BLaER1 treated with 17β-estradiol and CSF1 and Interleukin-3, amounts not matched to agents 10 nM and 100 nM (cell line): ENCODE data around the gene ZBTB20.

Source experiments
- H3K27ac ChIP-seq, 11 experiments: shearing (Covaris generic); formaldehyde crosslinking; 2 replicates each; pipeline ENCODE4 v1.8.1; 2022
- H3K27me3 ChIP-seq, 11 experiments: shearing (Covaris generic); formaldehyde crosslinking; 2 replicates each; pipeline ENCODE4 v1.8.1; 2022
- H3K36me3 ChIP-seq, 11 experiments: shearing (Covaris generic); formaldehyde crosslinking; 2 replicates each; pipeline ENCODE4 v1.8.1; 2022
- H3K4me1 ChIP-seq, 10 experiments: shearing (Covaris generic); formaldehyde crosslinking; 2 replicates each; pipeline ENCODE4 v1.8.1; 2022
- H3K4me2 ChIP-seq, 11 experiments: shearing (Covaris generic); formaldehyde crosslinking; 2 replicates each; pipeline ENCODE4 v1.8.1; 2022
- H3K4me3 ChIP-seq, 10 experiments: shearing (Covaris generic); formaldehyde crosslinking; 2 replicates each; pipeline ENCODE4 v1.8.1; 2022
- H3K9ac ChIP-seq, 11 experiments: shearing (Covaris generic); formaldehyde crosslinking; 2 replicates each; pipeline ENCODE4 v1.8.1; 2022
- H3K9me3 ChIP-seq, 11 experiments: shearing (Covaris generic); formaldehyde crosslinking; replicated peaks in 1 of 11; 2 replicates each; pipeline ENCODE4 v1.8.1; 2022
- H4K20me1 ChIP-seq, 11 experiments: shearing (Covaris generic); formaldehyde crosslinking; 2 replicates each; pipeline ENCODE4 v1.8.1; 2022
- Cebpa-rat ChIP-seq, 11 experiments: shearing (Covaris generic); IDR thresholded peaks; 2 replicates each; pipeline ENCODE4 v1.8.1; 2022

The ZBTB20 gene

DNA sequence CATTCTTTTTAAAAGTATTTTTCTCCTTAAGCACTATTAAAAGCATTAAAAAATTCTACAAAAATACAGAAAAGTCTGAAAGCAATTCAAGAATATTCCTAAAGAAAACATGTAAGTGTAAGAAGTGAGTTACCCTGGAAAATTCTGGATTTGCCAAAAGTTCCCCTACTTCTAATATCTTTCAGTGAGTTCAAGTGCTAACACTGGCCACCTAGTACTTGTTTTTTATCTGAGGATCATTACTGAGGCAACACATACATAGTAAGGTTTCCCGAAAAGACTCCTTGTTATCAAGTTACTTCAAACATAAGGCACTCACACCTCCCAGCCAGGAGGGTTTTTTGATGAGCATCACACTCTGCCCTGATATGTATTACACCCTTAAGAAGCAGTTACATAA lies 694.8 kb downstream of the ZBTB20 start:
- H3K4me2 ChIP-seq = peak overlapping the region in 1 of 11 experiments; percentile 52; a peak in 4 of 22 replicates
- H3K9ac ChIP-seq = no peak overlapping the region
- H3K27ac ChIP-seq = no peak overlapping the region
- H3K4me1 ChIP-seq = peaks cover 16 to 64% (median 50%) of the 10 kb centered on the region in 10 experiments
- no peaks in the 10 kb centered on the region for H3K27me3 ChIP-seq
- H3K4me3 ChIP-seq = no peak overlapping the region
- no peak for TF ChIP-seq Cebpa-rat (IDR thresholded peaks at IDR 0.05)
- H4K20me1 ChIP-seq = no peaks in the 10 kb centered on the region
- H3K36me3 ChIP-seq = no peaks in the 10 kb centered on the region
- H3K9me3 ChIP-seq = no peaks in the 10 kb centered on the region

DNA sequence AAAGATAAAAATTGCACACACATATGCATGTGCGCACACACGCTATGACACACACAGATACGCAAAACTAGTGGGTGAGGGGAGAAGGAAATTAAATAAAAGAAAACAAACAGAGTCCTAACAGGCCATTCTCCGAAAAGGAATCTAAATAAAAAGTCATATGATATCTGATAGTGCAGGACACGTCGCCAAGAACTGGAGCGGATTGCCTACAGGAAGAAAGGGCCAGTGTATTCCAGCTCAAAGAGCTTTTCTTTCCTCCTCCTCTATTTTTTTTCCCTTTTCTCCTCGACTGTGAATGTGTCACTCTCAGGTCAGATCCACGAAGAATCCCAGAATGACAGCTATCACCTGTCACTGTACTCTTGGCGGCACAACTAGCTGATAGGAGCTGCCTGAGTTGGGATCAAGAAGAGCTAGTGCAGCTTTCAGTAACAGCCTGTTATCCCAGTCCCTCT lies 695.5 kb downstream of the ZBTB20 start:
- Histone ChIP-seq H4K20me1 (no peaks in the 10 kb centered on the region), H3K27me3 (no peaks in the 10 kb centered on the region), H3K36me3 (no peaks in the 10 kb centered on the region), H3K4me3 (no peak overlapping the region), H3K9me3 (no peaks in the 10 kb centered on the region), H3K27ac (no peak overlapping the region), H3K9ac (no peak overlapping the region), H3K4me2 (peak overlapping the region in 8 of 11 experiments; percentile 11 to 67 (median 41); a peak in 12 of 22 replicates), H3K4me1 (peaks cover 16 to 58% (median 45%) of the 10 kb centered on the region in 10 experiments)
- no peak for TF ChIP-seq Cebpa-rat (IDR thresholded peaks at IDR 0.05)

DNA sequence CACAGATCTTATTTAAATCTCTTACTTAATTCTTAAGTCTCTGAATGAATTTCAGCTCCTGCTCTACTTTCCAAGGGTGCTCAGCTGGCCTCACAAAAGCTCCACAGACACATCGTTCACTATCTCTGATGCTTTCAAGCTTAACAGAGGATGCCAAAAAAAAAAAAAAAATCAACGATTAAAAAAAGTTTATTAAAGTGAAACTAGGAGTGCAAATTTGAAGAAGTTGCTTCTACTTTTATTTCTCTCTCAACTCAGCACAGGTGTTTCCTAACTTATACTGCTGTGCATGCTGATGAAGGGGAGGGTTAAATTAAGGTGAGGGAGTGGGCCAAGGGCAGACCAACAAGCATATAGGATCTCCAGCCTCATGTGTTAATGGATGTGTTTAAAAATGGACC lies 696.0 kb downstream of the ZBTB20 start:
- no peaks in the 10 kb centered on the region for H3K36me3 ChIP-seq
- no peaks in the 10 kb centered on the region for H3K9me3 ChIP-seq
- TF ChIP-seq Cebpa-rat (IDR thresholded peaks at IDR 0.05) = no peak
- no peaks in the 10 kb centered on the region for H4K20me1 ChIP-seq
- 0 out of 22 replicates have a peak overlapping the region, but pooled peaks of 1 of the 11 experiments have one; percentile 3 for H3K9ac ChIP-seq
- no peak overlapping the region for H3K4me3 ChIP-seq
- no peak overlapping the region for H3K27ac ChIP-seq
- peak overlapping the region in 8 of 11 experiments; percentile 11 to 67 (median 41); a peak in 14 of 22 replicates for H3K4me2 ChIP-seq
- H3K4me1 ChIP-seq = peaks cover 15 to 52% (median 39%) of the 10 kb centered on the region in 10 experiments
- H3K27me3 ChIP-seq = no peaks in the 10 kb centered on the region

DNA sequence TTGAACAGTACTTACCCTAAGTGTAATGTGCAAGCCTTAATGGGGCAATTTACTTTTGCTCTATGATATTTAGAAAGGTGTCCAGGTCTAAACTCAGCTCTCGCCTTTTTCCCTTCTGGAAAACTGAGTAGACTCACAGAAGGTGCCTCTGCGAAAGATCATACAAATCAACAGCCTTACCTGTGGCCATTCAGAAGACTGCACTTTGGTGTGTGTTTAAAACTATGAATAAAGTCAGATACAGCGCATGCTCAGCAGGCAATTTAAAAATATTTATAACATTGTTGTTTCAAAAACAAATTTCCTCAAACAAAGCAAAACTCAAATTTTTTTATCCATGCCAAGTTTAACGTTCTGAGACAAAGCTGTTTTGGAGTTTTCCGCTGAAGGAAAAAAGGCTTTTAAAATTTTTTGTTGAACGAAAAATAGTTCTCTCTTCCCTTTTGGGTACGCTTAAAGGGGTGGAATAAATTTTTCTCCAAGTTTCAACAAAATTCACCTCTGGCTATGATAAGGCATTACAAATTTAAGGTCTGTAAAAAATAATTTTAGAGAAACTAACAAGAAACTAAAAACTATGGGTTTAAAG lies 697.0 kb downstream of the ZBTB20 start:
- no peaks in the 10 kb centered on the region for H4K20me1 ChIP-seq
- no peaks in the 10 kb centered on the region for H3K27me3 ChIP-seq
- H3K4me2 ChIP-seq = no peak overlapping the region; a peak in 1 of 22 replicates
- peaks cover 12 to 43% (median 30%) of the 10 kb centered on the region in 10 experiments for H3K4me1 ChIP-seq
- no peak overlapping the region for H3K4me3 ChIP-seq
- H3K27ac ChIP-seq = no peak overlapping the region
- no peak for TF ChIP-seq Cebpa-rat (IDR thresholded peaks at IDR 0.05)
- H3K36me3 ChIP-seq = no peaks in the 10 kb centered on the region
- no peaks in the 10 kb centered on the region for H3K9me3 ChIP-seq
- H3K9ac ChIP-seq = no peak overlapping the region

DNA sequence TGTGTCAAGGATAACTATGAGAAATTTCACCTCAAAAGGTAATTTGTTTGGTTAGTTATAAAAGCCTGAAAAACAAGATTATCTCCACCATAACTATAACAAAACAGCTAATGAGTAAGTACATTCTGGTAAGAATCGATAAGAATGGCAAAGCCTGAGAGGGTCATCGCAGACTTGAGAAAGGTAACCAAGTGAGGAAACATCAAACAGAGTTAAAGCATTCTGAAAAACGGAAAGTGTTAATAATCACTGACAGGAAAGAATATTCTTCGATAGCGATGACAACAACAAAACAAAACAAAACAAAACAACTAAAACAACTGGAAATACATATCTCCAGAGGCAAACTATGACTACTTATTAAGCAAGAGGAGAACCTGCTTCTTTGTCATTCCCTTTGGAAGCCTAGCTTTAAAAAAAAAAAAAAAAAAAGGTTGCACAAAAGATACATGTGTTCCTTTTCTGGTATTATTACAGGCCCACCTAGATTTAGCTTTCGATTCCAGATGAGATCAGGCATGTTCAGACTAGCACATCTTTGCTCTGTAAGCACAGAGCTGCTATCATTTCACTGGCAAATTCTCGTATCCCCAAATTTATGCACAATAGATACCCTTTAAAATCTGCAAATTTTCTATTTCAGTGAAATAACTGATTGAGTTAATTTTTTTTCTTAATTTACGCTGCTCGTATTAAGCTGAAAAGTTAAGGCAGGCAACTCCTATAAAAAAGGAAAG lies 697.6 kb downstream of the ZBTB20 start:
- Histone ChIP-seq H3K27ac (no peak overlapping the region), H3K36me3 (no peaks in the 10 kb centered on the region), H4K20me1 (no peaks in the 10 kb centered on the region), H3K9me3 (no peaks in the 10 kb centered on the region), H3K4me1 (peaks cover 5 to 36% (median 23%) of the 10 kb centered on the region in 10 experiments), H3K4me2 (no peak overlapping the region), H3K27me3 (no peaks in the 10 kb centered on the region), H3K9ac (no peak overlapping the region), H3K4me3 (no peak overlapping the region)
- no peak for TF ChIP-seq Cebpa-rat (IDR thresholded peaks at IDR 0.05)

DNA sequence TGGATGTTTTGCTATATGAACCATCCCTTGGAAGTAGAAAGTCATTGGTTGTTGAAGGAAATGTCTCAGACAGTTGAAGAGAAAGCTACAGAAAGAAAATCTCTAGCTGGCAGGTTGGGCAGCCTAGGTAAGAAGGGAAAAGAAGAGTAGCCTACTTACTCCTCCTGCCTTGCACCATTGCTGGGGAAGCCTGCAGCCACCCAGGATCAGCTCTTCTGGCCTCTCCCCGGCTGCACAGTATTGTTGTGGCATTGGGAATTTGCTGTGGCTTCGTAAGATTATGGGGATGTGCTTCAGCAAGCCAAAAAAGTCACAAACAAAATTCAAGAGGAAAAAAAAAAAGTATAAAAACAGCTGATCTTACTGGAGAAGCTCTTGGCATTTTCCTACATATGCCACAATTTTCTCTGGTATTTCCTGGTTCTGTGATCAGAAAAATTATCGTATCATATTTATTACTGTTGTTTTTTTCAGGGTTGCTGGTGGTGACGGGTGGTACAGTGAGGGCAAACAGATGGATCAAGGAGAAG lies 699.1 kb downstream of the ZBTB20 start:
- H3K27me3 ChIP-seq = no peaks in the 10 kb centered on the region
- peaks cover 0 to 24% (median 12%) of the 10 kb centered on the region in 10 experiments; a peak in 13 of 20 replicates for H3K4me1 ChIP-seq
- no peaks in the 10 kb centered on the region for H3K9me3 ChIP-seq
- no peak overlapping the region for H3K4me2 ChIP-seq
- no peak for TF ChIP-seq Cebpa-rat (IDR thresholded peaks at IDR 0.05)
- no peak overlapping the region for H3K4me3 ChIP-seq
- no peaks in the 10 kb centered on the region for H3K36me3 ChIP-seq
- no peaks in the 10 kb centered on the region for H4K20me1 ChIP-seq
- no peak overlapping the region for H3K9ac ChIP-seq
- H3K27ac ChIP-seq = no peak overlapping the region

DNA sequence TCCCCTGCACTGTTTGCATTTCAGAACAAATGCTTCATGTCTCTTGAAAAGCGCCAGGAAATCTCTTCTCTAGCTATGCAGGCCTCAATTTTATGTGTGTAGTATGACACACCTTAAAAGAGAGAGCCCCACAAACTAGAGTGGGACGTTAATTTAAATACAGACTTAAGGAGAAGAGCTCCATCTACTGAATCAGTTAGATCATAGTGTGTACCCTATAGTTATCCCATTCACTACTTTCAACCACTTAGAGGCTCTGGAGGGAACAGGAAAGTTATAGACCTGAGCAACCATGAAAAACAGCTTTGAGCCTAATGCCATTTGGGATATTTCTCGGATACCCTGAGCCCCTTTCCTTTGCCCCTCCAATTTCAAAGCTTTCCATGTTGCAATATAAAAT lies 699.5 kb downstream of the ZBTB20 start:
- no peak for TF ChIP-seq Cebpa-rat (IDR thresholded peaks at IDR 0.05)
- Histone ChIP-seq H3K27ac (no peak overlapping the region), H3K36me3 (no peaks in the 10 kb centered on the region), H3K4me3 (no peak overlapping the region), H3K4me2 (no peak overlapping the region), H3K9me3 (no peaks in the 10 kb centered on the region), H3K4me1 (peaks cover 0 to 21% (median 11%) of the 10 kb centered on the region in 10 experiments; a peak in 13 of 20 replicates), H3K27me3 (no peaks in the 10 kb centered on the region), H3K9ac (no peak overlapping the region), H4K20me1 (no peaks in the 10 kb centered on the region)

DNA sequence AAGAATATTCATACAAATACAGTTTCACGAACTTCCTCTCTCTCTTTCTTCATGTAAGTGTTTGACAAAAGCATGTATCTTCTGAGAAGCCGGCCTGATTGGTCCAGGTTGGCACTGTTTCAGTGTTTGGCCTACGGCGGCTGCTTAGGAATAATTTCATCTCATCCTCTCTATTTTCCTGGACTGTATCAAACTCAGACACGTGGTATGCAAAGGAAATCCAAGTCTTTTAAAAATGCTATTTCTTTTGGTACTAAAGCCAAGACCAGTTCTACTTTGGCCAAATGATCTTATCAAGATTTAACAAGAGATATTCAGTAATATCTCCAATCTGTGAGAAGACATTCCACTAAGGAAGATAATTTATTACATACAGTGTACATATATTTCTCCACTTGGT lies 700.5 kb downstream of the ZBTB20 start:
- Histone ChIP-seq H3K27ac (no peak overlapping the region), H3K9ac (no peak overlapping the region), H3K4me1 (peaks cover 0 to 16% (median 9%) of the 10 kb centered on the region in 10 experiments; a peak in 13 of 20 replicates)

DNA sequence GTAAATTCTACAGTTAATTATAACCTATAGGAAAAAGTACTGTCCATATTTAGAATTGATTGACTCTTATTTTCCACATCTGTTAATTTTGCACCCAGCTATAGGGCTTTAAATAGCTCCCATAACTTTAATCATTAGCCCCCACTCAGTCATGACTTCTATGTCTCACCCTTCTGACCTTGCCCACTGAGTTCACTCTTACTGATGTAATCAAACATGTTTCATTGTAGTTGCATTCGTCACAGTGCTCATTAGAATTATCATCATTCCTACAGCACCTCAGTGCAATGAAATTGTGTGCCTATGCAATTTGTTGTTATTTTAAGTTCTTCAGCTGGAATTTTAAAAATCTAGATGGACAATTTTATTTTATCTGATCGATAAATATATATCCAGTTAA lies 701.9 kb downstream of the ZBTB20 start:
- H3K9me3 ChIP-seq = no peaks in the 10 kb centered on the region
- H3K27me3 ChIP-seq = no peaks in the 10 kb centered on the region
- TF ChIP-seq Cebpa-rat (IDR thresholded peaks at IDR 0.05) = no peak
- H3K36me3 ChIP-seq = no peaks in the 10 kb centered on the region
- no peak overlapping the region for H3K27ac ChIP-seq
- no peak overlapping the region for H3K4me3 ChIP-seq
- no peak overlapping the region for H3K4me2 ChIP-seq
- no peaks in the 10 kb centered on the region; a peak in 1 of 22 replicates for H4K20me1 ChIP-seq
- peaks cover 0 to 10% (median 5%) of the 10 kb centered on the region in 10 experiments; a peak in 7 of 20 replicates for H3K4me1 ChIP-seq
- H3K9ac ChIP-seq = no peak overlapping the region

More for the DNA sequence above, 700.5 kb downstream of the ZBTB20 start:
- no peak for TF ChIP-seq Cebpa-rat (IDR thresholded peaks at IDR 0.05)
- H4K20me1 ChIP-seq = no peaks in the 10 kb centered on the region
- H3K4me2 ChIP-seq = no peak overlapping the region
- no peaks in the 10 kb centered on the region for H3K27me3 ChIP-seq
- H3K36me3 ChIP-seq = no peaks in the 10 kb centered on the region
- H3K9me3 ChIP-seq = no peaks in the 10 kb centered on the region
- no peak overlapping the region for H3K4me3 ChIP-seq
